NCI-H1436 (cell line): ENCODE measurements around the gene LRRN1.

Experiments
- DNase-seq: peaks from one replicate; lab custom pipeline; 2025; lab: John Stamatoyannopoulos, UW

Gene LRRN1

DNA sequence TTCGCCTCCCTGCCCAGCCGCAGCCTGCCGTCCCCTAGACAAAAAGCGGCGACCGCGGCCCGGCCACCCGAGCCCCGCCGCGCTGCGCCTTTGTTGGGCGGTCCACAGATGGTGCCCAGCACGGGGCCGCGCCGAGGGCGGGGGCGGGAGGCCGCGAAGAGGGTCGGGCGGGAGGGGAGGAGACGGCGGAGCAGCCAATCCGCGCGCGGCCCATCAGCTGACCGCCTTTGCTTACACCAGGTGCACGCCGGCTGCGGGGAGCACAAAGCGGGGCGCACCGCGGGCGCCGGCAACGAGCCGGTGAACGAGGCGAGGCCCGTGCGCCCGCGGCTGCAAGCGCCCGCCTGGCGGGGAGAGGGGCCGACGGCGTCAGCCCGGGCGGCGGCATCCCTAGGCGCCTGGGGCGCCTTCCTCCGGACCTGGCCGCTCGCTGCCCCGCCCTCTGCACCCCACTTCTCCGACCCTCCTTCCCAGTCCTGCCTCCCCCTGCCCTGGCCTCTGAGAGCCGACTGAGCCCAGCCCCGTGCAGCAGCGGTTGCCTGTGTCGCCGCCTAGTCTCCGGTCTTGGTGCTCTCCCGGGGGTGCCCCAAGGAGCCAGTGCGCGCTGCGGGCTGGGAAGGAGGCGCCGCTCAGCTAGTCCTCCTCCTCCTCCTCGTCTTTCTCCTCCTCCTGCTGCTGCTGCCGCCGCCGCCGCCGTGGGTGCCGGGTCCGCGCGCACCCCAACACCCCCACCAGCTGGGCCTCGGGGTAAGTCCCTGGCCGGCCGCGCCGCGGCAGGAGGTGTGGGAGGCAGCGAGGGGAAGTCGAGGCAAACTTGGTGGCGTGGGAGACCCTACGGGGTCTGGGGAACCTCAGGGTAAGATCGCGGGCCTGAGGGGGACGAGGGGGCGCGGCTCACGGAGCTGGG, at the start of gene LRRN1:
Gene LRRN1, plus strand, starts transcription at position 259 of the 907 bp plus-strand sequence. CDS start 45,211 bp downstream, outside the sequence.
- peak; percentile 61 for DNase-seq

DNA sequence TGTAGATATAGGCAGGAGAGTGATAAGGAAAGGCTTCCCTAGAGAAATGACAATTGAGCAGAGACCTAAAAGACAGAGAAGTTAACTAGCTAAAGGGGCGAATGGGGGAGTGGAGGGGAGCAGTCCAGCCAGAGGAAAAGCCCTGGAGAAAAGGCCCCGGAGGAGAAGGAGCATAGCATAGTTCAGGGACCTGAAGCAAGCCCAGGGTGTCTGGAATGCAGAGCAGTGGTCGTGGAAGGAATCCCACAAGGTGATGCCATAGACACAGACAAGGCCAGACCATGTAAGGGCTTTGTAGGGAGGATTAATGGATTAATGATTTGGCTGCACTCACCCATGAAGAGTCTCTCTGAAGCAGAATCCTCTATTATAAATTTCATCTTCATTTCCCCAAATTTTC, 45.8 kb upstream of the LRRN1 start:
- DNase-seq, result no peak

DNA sequence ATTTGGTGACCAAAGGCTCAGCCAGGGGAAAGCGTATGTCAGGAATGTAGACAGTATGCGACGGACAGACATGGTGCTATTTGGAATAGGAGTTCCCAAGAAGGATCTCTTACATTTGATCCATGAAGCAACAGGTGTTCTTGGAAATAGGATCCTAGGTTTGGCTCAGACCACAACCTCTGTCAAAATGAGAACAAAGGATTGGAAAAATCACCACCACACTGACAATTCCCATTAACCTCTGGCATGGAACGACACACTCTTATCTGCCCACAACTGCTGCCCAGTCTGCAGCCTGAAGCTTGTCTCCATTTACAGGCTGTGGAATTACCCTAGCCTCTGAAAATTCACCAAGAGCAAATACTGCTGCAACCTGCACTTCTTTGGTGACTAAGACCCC, 33.6 kb upstream of the LRRN1 start:
- DNase-seq, result no peak

DNA sequence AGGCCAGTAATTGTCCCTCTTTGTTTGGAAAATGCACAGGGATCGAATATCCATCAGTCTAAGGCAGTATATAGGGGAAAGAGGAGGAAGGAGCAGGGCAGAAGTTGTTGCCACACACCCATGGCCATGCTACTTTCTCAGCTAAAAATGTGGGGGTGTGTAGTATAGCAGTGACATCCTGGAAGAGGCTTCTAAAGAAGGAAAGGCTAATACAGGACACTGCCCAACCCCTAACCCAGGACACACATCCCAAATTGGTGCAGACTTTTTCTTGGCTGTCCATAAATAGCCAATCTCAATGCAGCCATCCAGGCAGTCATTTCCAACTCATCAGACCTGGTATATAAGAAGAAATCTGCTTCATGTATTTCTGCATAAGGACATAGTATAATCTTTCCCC, 33.1 kb upstream of the LRRN1 start:
- DNase-seq, result no peak

DNA sequence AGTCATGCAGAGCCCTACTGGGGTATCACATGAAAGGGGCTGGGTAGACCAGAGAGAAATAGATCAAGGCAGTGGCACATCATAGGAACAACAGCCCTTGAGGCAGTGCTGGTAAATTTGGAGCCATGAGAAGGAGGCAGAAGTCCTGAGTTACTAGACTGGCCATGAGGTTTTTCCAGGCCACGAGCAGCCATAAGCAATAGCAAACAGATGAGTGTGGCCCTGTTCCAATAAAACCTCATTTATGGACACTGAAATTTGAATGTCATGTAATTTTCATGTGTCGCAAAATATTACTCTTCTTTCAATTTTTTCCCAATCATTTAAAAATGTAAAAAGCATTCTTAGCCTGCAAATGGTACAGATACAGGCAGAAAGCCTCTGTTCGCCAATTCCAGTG, 28.1 kb upstream of the LRRN1 start:
- no peak for DNase-seq

DNA sequence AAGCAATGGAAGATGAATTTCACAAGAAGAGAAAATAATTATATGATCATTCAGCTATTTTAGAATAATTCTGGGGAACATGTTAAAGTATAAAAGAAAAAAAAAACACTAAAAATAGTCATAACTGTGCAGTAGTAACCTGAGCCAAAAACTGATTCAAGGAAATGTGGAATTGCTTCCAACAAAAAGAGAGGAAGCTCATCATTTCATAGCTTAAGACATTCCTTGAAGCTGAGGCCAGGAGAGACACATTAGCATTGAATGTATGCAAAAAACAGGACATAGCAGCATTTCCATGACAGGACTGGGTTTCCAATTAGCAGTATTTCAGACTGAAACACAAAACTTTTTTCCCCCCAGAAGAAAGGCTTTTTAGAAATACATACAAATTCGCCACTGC, 27.7 kb upstream of the LRRN1 start:
- DNase-seq, result no peak

DNA sequence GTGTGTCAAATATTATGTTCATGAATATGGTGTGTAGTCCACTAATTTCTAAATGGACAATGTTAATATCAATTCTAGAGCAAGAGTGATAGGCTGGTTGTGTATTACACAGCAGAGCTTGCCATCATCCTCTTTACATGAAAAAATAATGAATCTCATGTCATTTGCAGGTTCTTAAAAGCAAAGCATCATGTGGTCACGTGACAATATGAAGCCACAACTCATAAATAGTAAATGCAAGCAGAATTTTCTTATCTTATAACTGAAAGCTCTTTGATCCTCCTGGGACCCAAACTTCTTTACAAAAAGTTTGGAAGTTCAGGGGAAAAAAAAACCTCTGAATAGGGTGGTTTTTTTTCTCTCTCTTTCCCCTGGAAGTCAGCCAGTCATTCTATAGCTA, 26.9 kb upstream of the LRRN1 start:
- no peak for DNase-seq

DNA sequence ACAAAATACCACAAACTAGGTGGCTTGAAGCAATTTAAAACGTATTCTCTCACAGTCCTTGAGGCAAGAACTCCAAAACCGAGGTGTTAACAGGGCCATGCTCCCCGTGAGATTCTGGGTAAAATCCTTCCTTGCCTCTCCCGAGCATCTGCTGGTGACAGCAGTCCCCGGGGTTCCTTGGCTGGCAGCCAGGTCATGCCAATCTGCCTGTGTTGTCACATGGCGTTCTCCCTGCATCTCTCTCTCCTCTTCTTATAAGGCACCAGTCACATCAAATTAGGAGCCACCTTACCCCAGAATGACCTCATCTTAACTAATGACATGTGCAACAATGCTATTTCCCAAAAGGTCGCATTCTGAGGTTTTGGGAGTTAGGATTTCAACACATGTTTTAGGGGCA, 26.3 kb upstream of the LRRN1 start:
- no peak for DNase-seq

DNA sequence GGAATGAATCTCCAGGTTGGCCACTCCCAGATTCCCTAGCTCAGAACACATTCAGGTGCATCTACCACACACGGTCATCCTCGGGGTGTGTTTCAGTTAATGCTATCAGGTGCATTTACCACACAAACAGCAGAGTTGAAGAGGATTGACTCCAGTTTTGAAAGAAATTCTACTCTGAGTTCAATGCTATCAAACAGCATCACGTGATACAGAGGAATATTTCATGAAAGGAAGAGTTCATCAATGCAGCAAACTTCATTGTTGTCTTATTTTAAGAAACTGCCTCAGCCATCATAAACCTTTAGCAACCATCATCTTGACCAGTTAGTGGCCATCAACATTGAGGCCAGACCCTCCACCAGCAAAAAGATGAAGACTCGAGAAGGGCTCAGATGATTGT, 22.6 kb upstream of the LRRN1 start:
- DNase-seq, result no peak

DNA sequence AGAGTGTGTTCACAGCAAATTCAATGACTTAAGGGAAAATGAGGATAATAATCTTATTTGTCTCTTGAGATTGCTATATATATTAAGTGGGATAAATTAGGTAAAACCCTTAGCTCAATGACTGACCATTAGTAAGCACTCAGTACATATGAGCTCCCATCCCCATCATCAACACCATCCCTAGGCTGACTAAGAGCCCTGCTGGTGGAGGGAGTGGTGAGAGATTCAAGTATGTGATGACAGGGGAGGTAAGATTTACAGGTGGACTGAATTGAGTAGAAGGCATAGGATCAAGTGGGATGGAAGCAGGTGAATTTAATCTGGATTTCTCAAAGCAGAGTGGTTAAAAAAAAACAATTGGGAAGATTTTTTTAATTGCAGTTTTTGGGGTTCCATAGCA, 21.0 kb upstream of the LRRN1 start:
- no peak for DNase-seq

DNA sequence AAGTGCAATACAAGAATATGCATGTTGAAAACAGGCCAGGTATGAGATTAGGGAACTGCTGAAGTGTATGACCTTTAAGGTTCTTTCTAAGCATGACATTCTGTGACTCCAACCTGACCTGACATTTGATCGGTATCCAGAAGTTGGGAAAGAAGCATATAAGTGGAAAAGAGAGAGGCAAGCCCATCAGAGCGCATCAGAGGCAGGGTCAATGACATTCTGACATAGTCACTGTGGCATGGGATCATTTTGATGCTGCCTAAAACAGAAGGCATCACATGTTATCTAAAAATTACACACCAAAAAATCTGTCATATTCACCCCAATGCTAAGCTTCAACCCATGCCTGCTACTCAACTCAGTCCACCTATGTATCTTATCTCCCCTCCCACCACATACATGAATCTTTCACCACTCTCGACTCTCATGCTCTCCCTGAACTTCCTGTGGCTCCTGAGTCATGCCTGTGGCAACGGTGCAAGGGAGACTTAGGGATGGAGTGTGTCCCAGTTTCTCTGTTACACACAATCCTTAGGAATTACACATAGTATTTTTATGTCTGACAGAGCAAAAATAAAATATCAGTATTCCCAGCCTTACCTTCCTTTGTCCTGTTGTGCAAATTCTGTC, 20.5 kb upstream of the LRRN1 start:
- DNase-seq, result no peak

DNA sequence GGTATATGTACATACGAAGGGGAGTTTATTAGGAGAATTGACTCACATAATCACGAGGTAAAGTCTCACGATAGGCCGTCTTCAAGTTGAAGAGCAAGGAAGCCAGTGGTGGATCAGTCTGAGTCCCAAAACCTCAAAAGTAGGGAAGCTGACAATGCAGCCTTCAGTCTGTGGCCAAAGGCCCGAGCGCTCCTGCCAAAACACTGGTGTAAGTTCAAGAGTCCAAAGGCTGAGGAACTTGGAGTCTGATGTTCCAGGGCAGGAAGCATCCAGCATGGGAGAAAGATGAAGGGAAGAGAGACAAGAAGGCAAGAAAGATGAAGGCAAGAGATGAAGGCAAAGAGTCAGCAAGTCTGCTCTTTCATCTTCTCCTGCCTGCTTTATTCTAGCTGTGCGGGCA, 16.8 kb upstream of the LRRN1 start:
- no peak for DNase-seq

DNA sequence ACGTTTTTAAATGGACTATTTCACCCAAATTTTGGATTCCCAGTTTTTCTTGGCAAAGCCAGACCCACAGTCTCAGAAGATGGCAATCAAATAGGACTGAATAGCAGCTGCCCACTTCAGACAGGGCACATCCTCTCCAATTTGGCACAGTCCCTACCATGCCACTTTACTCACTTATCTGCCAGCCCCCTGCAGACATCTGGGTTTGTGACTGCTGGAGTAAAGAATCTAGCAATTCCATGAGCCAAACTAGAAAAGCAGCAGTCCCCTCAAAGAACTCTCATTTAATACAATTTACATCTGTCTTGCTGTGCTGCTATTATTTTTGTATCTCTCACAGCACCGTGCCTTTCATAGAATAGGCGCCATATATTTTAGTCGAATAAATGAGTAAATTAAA, 16.0 kb upstream of the LRRN1 start:
- DNase-seq, result no peak

DNA sequence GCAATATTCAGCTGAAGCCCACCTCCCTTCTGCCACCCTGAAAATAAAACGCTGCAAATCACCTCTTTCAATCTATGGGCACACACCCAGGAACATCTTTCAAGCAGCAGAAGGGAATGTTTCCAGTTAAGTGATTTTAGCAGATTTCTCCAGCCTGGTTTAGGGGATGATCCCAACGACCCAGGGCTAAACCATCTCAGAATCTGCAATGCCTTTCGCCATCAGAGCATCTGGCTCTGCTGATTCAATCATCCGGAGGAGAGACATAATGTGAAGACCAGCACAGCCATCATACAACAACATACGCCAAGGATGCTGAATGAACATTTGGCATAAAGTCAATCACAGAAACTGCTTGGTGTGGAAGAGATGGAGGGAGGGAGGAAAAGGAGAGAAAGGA, 15.5 kb upstream of the LRRN1 start:
- no peak for DNase-seq

DNA sequence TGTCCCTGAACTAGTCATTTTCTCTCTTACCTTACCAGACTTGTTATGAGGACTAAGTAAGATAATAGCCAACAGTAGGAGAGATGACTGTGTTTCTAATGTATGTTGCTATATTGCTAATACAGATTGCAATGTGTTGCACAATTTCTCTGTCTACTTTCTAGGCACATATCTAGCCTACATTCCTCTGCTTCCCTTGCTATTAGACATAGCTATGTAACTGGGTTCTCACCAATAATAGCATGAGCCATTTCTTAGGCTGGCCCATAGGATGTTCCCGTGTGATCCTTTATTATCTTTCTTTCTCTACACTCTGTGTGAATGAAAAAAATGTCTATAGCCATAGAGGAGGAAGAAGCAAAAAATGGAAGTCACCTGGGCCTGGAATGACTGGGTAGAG, 6.8 kb upstream of the LRRN1 start:
- DNase-seq, result no peak

DNA sequence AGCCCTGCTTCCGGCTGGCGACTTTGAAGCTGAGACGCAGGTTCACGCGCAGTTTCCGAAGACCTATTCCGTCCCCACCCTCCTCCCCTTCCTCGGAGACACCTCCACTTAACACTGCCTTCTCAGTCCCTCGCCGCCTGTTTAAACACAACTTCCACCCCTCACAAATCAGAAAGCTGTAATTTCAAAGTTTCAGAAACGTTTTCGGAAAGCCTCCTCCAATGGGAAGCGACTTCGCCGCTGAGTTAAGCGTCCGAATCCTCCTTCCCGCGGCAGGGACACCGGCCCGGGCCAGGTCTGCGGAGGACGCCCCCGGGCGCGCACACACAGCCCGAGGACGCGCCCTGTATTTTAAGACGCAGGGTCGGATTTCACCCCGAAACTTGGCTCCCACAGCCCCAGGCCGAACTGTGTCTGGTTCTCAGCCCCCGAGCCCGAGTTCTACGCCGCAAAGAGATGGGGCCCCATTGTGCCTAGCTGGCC, 559 bp upstream of the LRRN1 start:
- no peak for DNase-seq

DNA sequence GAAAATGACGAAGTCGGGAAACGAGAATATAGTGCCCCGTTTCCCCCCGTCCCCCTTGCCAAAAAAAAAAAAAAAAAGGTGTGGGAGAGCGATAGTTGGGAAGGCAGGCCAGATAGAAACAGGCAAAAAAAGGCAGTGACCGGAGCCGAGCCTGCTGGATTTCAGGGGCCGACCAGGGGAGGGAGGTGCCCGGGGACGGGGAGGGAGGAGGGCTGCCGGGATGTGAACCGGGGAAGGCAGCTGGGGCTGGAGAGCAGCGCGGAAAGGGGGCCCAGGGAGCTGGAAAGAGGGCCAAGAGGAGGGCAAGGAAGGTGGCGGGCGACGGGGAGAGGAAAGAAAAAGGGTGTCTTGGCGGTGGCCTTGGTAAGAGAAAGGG, 837 bp downstream of the LRRN1 start:
- no peak for DNase-seq

DNA sequence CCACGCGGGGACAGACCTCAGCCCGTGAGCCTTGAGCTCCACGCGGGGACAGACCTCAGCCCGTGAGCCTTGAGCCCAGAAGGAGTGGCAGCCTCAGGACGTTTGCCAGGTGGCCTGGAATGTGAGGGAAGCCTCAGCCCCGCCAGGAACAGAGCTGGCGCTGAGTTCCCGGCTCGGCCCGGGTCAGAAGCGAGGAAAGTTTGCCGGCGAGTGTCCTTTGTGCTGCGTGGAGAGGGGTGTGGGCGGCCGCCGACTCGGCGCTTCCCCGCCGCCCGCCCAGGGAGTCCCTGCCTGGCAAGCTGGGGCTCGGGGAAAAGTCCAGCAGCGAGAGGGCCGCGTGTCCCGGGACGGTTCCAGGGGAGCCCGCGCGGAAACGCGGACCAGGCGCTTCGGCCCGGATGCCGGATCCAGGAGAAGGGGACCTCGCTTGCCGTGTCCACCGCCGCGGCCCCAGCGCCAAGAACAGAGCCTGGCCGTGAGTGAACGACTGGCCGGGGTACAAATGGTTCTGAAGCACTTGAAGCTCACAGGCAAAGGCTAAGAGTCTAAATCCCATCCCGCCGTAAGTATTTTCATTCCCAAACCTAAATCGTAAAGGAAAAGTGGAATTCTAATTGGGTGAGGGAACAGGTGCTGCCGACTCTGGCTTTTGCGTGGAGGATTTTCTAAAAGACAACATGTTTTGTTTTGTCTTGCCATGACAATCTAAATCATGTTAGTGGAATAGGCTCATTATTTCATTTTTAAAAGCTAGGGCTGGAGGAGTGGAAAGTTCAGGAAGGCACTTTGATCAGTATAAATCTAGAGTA, 1.7 kb downstream of the LRRN1 start:
- no peak for DNase-seq

DNA sequence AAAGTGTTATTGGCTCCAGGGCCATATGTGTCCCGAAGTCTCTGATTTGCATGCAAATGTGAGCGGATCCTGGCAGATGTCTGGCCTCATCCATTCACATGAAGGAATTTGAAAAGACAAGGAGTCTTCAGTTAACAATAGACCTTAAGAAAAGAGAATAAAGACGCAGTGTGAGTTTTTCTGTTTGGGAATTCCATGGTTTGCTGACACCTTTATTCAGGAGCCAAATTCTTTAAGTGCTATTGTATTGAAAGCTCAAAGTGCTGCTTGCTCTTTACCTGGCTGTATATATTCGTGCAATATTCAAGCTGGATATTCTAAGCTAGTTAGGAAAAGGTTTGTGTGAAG, 2.2 kb downstream of the LRRN1 start:
- DNase-seq, result no peak

DNA sequence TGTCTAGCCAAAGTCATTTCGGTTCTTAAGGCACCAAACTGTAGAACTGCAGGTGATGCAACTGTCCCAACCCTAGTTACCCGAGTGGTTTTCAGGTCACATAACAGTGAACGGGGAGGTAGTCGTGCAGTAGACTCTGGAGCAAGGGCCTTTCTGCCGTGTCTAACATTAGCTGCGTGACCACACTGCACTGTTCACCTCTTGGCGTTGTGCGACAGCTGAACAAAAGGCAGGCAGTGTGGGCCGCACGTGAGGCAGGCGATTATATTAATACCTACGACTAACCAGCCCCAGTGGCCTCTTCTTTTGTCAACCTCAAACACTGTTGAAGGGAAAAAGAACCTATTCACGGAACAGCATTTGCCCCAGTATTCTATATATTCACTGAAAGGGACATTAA, 2.8 kb downstream of the LRRN1 start:
- no peak for DNase-seq

DNA sequence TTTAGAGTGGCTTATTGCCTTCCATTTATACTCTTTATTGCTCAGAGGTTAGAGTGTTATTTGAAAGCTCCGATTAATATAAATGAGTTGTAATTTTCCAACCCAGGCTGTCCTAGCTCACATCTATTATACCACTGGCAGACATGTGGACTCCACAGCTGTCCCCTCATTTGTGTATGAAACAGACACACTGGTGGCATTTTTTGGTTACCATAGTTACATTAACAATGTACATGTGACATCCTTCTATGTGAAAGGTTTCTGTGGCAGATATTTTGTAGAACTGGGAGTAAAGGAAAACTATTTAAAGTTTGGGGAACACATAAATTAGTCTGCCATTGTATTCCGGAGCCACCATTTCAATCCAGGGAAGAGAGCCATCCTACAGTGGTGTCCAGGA, 5.3 kb downstream of the LRRN1 start:
- DNase-seq, result no peak

DNA sequence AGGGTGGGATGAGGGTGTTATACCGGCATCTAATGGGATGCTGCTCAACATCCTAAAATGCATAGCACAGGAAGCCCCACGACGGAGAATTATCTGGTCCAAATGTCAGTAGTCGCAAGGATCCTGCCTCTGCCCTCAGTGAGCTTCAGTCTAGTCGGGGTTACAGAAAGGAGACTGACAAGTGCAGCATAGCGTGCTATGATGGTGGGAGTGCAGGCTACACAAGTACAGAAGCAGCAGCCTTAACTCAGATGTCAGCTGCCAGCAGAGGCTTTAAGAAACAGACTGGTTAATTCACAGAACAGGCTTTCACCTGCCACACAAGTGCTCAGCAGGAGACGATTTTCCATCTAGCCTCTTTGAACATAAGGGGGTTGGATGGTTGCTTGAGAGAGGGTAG, 6.9 kb downstream of the LRRN1 start:
- no peak for DNase-seq

DNA sequence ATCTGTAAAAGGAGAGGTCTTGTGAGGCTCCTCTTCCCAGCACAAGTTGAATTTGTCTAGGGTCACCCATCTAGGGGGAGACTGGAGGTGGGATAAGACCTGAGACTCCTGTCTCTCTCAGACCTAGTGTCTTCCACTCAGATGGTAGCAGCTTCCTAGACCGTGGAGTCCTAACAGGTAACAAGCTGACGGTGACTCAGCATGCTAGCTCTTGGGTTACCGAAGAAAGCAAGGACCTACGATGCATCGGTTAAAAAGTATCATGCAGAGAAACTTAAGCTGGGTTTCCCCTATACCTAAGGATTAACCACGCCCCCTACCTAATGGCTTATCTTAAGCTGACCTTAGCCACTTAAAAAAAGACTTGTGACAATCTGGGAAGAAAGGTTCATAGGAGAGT, 7.6 kb downstream of the LRRN1 start:
- no peak for DNase-seq
